Hepatocyte (in vitro differentiated cells): Measurements from ENCODE around the gene OSBPL5.

Source experiments
- CTCF ChIP-seq: fragments of 200-600 bp; sonication (generic); IDR thresholded peaks from 2 replicates; pipeline ENCODE4 v1.5.1; 2016; ENCODE audit warnings: antibody characterized with exemption, mild to moderate bottlenecking; ENCODE audit not compliant: poor library complexity
- EZH2 ChIP-seq: fragments of 200-600 bp; sonication (generic); IDR thresholded peaks from 2 replicates; pipeline ENCODE4 v1.6.1; 2016; ENCODE audit warnings: antibody characterized with exemption, mild to moderate bottlenecking, borderline replicate concordance
- EZH2phosphoT487 ChIP-seq: fragments of 200-600 bp; sonication (generic); IDR thresholded peaks from one replicate; pipeline ENCODE4 v1.6.1; 2018; ENCODE audit warnings: antibody characterized with exemption, mild to moderate bottlenecking, low read depth, moderate library complexity; ENCODE audit not compliant: unreplicated experiment, severe bottlenecking

GRCh38 chr11:3186166-3186953 lies 21.2 kb upstream of the OSBPL5 start:
- TF ChIP-seq CTCF (no peak), EZH2 (no peak), EZH2phosphoT487 (no peak)
